ENCODE data around the gene ECSIT.
"Not testable (repeated sequence)": the region's sequence is repeated elsewhere in the genome, so short reads cannot be mapped to it uniquely, and the experiment has no call there.

ECSIT gene

GRCh38 chr19:11528551-11529341 lies at the start of gene ECSIT:
ECSIT (minus strand) TSS chr19:11529134; CDS start chr19:11519170, 9,964 bp downstream.
- DNase-seq = peak; percentile 85

DNA sequence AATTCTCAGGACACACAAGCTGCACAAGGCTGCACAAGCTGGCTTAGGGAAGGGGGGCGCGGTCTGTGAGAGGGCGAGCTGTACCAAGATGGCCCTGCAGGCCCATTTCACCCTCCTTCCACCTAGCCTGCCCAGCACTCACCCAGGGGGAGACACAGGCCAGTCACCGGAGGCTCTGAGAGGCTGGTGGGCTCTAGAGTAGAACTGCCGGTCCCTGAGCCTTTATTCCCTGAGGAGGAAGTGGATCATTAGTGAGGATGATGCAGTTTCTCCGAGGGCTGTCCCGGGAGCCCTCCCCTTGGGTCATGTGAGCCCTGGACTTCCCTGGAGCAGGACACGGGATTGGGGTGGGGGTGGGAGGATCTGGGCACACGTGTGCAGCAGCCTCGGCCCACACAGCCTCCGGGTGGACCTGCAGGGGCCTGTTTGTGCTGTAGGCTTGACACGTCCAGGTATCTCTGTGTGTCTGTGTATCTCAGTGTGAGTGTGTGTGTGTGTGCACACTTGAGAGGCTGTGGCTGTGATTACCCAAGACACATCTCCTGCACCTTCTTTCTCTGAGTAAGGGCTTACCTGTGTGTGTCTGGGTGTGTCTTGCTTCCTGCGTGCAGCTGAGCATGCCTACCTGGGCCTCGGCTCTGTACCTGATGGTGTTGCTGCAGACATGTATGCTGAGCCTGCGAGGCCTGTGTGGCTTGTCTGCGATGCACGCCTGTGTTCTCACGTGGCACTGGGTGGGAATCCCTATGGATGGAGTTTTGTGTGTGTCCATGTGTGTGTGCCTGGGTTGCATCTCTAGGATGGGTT lies 48.7 kb upstream of the ECSIT start, which contains the start of gene ACP5:
Gene ACP5, minus strand, starts transcription at position 195 of the 807 bp plus-strand sequence. CDS start 328 bp downstream, outside the sequence.
- DNase-seq = no peak

DNA sequence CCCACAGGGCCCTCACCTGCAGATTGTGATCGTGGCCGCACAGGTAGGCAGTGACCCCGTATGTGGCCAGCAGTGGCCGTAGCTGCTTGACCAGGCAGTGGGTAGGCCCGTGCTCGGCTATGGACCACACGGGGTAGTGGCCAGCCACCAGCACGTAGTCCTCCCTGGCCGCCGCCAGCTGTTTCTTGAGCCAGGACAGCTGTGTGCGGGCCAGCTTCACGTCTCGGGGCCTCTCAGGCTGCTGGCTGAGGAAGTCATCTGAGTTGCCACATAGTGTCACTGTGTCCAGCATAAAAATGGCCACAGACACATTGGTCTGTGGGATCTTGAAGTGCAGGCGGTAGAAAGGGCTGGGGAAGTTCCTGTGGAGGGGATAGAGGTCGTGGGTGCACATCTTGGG lies 47.3 kb upstream of the ECSIT start:
- no peak for DNase-seq

- no peak for DNase-seq
Observed at GRCh38 chr19:11574689-11575088, 45.8 kb upstream of the ECSIT start.

DNA sequence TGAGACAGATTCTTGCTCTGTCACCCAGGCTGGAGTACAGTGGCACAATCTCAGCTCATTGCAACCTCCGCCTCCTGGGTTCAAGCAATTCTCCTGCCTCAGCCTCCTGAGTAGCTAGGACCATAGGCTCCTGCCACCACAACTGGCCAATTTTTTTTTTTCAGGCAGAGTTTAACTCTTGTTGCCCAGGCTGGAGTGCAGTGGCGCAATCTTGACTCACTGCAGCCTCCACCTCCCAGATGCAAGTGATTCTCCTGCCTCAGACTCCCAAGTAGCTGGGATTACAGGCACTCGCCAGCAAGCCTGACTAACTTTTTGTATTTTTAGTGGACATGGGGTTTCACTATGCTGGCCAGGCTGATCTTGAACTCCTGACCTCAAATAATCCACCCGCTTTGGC lies 44.8 kb upstream of the ECSIT start:
- DNase-seq = not testable (repeated sequence)

DNA sequence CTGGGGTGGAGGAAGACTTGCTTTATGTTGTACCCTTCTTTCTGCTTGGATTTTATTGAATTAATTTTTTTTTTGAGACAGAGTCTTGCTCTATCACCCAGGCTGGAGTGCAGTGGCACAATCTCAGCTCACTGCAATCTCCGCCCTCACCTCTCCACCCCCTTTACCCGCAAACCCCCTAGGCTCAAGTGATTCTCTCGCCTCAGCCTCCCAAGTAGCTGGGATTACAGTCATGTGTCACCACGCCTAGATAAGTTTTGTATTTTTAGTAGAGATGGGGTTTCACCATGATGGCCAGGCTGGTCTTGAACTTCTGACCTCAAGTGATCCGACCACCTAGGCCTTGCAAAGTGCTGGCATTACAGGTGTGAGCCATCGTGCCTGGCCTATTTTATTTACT lies 44.4 kb upstream of the ECSIT start:
- not testable (repeated sequence) for DNase-seq

DNA sequence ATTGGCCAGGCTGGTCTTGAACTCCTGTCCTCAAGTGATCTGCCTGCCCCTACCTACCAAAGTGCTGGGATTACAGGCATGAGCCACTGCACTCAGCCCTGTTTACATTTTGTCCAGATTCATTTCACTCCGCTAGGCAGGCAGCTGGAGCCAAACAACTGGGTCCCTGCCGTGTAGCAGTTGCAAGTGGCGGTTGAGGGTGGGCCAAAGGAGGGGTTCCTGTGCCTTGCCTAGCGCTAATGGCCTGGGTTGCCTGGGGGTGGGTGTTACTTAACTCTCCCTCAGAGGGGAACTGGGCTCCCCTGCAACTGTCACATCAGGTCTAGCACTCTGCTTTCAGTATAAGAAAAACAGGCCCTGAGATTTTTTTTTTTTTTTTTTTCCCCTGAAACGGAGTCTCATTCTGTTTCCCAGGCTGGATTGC lies 41.1 kb upstream of the ECSIT start:
- no peak for DNase-seq

DNA sequence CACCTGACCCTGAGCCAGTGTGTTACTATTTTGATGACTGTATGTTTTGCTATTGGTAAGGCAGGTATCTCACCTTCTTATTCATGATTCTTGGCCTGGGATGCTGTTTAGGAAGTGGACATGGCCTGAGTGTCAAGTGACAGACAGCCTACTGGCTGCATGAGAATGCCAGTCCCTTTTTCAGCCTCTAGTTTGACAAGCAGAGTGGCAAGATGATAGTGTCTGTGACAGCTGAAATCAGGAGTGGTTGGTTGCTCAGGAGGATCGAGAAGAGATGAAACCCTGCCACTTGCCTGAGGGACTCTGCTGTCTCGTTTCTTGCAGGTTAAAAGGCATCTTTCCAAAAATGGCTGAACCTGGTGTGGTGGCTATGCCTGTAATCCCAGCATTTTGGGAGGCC lies 37.2 kb upstream of the ECSIT start:
- DNase-seq = no peak

GRCh38 chr19:11565649-11565980 lies 36.7 kb upstream of the ECSIT start:
- not testable (repeated sequence) for DNase-seq

- not testable (repeated sequence) for DNase-seq
Observed at GRCh38 chr19:11564082-11564807, 35.3 kb upstream of the ECSIT start.

DNA sequence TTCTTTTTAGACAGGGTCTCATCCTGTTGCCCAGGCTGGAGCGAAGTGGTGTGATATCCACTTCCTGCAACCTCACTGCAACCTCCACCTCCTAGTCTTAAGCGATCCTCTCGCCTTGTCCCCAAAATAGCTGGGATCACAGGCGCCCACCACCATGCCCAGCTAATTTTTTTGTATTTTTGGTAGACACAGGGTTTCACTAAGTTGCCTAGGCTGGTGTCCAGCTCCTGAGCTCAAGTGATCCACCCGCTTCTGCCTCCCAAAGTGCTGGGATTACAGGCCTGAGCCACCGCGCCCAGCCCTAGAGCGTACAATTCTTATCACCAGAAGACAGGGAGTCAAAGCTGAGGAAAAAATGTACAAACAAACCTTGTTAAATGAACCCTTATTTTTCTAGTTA lies 34.6 kb upstream of the ECSIT start:
- DNase-seq = no peak

- no peak for DNase-seq
Observed at GRCh38 chr19:11560404-11561051, 31.6 kb upstream of the ECSIT start.

DNA sequence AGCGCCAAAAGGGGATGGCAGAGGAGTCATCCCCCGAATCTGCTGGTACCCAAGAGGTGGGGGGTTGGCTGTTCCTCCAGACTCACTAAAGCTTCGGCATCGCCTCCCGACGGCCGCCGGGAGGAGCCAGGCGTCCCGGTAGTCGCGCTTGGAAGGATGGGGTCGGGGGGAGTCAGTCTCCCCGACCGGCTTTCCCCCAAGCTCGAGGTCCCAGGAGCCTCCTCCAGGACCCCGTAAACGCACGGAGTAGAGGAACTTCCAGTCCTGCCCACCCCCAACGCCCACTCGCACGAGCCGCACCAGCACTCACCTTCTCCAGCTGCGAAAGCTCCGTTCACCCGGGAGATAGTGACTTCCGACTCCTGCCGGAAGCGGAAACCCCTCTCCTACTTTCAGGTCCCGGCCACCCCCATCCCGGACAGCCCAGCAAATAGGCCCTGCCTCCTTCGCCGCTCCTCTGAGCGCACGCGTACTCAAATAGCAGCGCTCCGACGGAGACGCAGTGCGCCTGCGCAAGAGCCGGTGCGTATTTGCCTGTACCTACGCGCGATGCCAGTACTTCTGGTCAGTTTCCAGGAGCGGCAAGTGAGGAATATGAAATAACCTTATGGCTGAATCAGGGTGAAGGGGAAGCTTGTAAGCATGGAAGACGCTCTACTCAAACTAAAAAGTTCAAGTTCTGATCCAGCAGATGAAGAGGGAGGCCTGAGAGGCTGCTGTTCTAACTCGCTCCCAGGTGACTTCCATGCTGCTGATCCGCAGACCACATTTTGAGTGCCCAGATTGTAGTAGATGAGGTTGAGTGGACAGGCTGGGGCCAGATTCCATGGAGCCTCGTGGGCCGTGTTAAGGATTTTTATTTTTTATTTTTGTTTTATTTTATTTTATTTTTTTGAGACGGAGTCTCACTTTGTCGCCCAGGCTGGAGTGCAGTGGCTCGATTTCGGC lies 30.2 kb upstream of the ECSIT start, which contains the start of gene ELOF1:
Gene ELOF1, minus strand, starts transcription at position 350 of the 948 bp plus-strand sequence. CDS start 4,883 bp downstream, outside the sequence.
- DNase-seq = peak; percentile 94

DNA sequence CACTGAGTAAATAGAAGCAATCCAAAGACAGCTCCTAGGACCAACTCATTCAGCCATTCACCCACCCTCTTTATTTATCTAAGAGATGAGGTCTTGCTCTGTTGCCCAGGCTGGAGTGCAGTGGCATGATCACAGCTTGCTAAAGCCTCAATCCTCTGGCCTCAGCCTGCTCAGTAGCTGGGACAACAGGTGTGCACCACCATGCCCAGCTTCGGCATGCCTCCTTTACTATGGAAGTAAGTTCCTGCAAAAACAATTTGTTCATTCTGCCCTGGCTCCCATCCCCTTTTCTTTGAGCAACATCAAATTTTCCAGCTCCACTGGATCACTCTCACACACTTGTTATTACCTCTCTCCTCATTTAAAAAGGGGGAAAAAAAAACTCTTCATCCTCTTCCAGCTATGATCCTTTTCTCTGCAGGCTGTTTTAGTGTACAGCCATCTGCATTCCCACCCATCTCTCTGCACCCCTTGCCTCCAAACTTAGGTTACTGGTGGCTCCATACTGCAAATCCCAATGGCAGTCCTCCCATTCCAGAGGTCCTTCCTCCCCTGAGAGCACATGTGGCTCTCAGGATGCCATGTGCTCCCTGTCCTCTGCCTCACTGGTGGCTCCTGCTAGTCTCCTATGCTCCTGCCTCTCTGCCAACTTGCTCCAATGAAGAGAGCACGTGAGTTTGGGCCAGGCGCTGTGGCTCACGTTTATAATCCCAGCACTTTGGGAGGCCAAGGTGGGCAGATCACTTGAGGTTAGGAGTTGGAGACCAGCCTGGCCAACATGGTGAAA lies 27.9 kb upstream of the ECSIT start:
- DNase-seq = no peak

- no peak for DNase-seq
Observed at GRCh38 chr19:11555246-11555645, 26.3 kb upstream of the ECSIT start.

- DNase-seq = no peak
Observed at GRCh38 chr19:11554160-11554559, 25.2 kb upstream of the ECSIT start.

DNA sequence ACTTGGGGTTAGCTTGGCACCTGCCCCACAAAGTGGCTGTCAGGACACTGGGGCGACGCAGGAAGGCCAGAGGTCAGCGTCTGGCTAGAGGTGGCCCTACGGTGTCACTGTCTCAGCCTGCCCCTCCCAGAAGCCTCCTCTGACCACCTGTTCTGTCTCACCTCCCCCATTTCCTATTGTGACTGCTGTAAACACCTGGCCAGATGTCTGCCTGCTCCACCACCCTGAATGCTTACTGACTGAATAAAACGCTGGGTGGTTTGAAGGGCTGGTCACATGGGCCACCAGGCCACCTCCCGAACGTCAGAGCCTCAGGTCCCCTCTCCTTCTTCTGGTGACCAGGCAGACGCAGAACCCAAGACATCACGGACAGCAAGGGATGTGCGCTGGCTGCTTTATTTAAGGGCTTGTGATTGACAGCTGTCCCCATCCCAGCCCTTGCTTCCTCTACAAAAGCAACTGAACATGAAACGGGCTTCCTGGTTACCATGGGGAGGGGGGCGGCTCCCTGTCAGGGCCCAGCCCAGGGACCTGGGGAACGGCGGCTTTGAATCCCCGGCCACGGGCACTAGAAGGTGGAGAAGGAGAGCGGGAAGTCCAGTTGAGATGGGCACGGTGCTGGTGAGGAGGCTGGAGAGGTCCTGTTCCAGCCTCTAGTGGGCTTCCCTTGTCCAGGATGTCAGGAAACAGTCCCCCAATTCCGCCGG lies 23.9 kb upstream of the ECSIT start:
- DNase-seq = no peak

- no peak for DNase-seq
Observed at GRCh38 chr19:11551603-11552235, 22.8 kb upstream of the ECSIT start.

GRCh38 chr19:11550265-11550664 lies 21.3 kb upstream of the ECSIT start:
- no peak for DNase-seq

Measured in activated CD4-positive, alpha-beta T cell treated with anti-CD3 and anti-CD28 coated beads for 1 hour (primary cell).